Upper lobe of left lung (tissue), 4 donors: ENCODE data around the gene FHDC1.

Experiments
- CTCF ChIP-seq, 6 experiments: fragments of 450-650 bp in 4 of 6; fragments of 200-600 bp in 2 of 6; sonication (generic) in 2 of 6; IDR thresholded peaks; one replicate each; pipeline ENCODE4 v1.5.1; 2016 to 2019; ENCODE audit warnings: antibody characterized with exemption in 6 of 6
- POLR2AphosphoS5 ChIP-seq, 2 donors: sonication (generic); formaldehyde crosslinking; IDR thresholded peaks; one replicate each; pipeline ENCODE4 v1.5.1; 2017; ENCODE audit warnings: antibody characterized with exemption in 2 of 2

- TF ChIP-seq CTCF (IDR thresholded peaks at IDR 0.05) (no peak), POLR2AphosphoS5 (IDR thresholded peaks at IDR 0.05) (no peak)
Observed at GRCh38 chr4:152935143-152935542, 980 bp upstream of the FHDC1 start.
